Breast epithelium (tissue), 4 donors: ENCODE data around the gene SLC39A11. TPM values are rescaled to one million over a fixed set of nuclear protein-coding genes. Genes with fewer than 3 reads are reported as not detected.

Experiments used
- DNase-seq, 2 donors: peaks; one replicate each; pipeline ENCODE4 v3.0.0-alpha.2; 2019; ENCODE audit warnings: low spot score in 2 of 2
- H3K27ac ChIP-seq, 2 donors: fragments of 200-600 bp; sonication (generic) in 1 of 2; one replicate each; pipeline ENCODE4 v1.5.1; 2016 to 2019; ENCODE audit warnings: mild to moderate bottlenecking in 1 of 2
- H3K27me3 ChIP-seq, 2 donors: fragments of 200-600 bp; sonication (generic) in 1 of 2; one replicate each; pipeline versions ENCODE4 v1.5.1 to v1.6.0; 2017 to 2019; ENCODE audit warnings: control low read depth in 1 of 2, mild to moderate bottlenecking in 1 of 2
- H3K36me3 ChIP-seq: fragments of 200-600 bp; one replicate; pipeline ENCODE4 v1.5.1; 2019
- H3K4me1 ChIP-seq, 2 donors: fragments of 200-600 bp; sonication (generic); one replicate each; pipeline ENCODE4 v1.5.1; 2016 to 2019; ENCODE audit warnings: control low read depth in 1 of 2
- H3K4me3 ChIP-seq, 3 donors: fragments of 200-600 bp; sonication (generic); 1 replicate in 2 of 3; 2 replicates in 1 of 3; pipeline ENCODE4 v1.5.1; 2016 to 2019; ENCODE audit warnings: mild to moderate bottlenecking in 3 of 3, moderate library complexity in 2 of 3
- H3K9me3 ChIP-seq, 2 donors: fragments of 200-600 bp; sonication (generic) in 1 of 2; one replicate each; pipeline ENCODE4 v1.5.1; 2016 to 2019; ENCODE audit warnings: control low read depth in 1 of 2
- POLR2A ChIP-seq: fragments of 450-650 bp; IDR thresholded peaks from one replicate; pipeline ENCODE4 v1.6.1; 2016; ENCODE audit warnings: antibody characterized with exemption, mild to moderate bottlenecking, moderate library complexity
- POLR2AphosphoS5 ChIP-seq, 3 donors: sonication (generic); formaldehyde crosslinking; IDR thresholded peaks; one replicate each; pipeline ENCODE4 v1.6.1; 2017; ENCODE audit warnings: antibody characterized with exemption in 3 of 3
- intact Hi-C: fragments of 100-400 bp; cut with DNase I; formaldehyde crosslinking; loops from one replicate; pipeline ENCODE4 v1.15.1; 2023; ENCODE audit warnings: low total_unique reads
- total RNA-seq, 3 donors: library from RNA; depleted of rRNA; stranded (reverse); fragments of >200 nt; gene quantifications; one replicate each; pipeline ENCODE4 v1.1.0, GENCODE V29; 2016
- TF ChIP-seq, protein P1 (sequence below), 3 donors: fragments of 450-650 bp; IDR thresholded peaks; one replicate each; pipeline ENCODE4 v1.5.1; 2016 to 2017; ENCODE audit warnings: antibody characterized with exemption in 3 of 3, mild to moderate bottlenecking in 3 of 3, moderate library complexity in 3 of 3

SLC39A11 gene
- total RNA-seq, 3 donors from 2014 or later, result 31.8 to 54.6 (median 47.0) TPM

DNA sequence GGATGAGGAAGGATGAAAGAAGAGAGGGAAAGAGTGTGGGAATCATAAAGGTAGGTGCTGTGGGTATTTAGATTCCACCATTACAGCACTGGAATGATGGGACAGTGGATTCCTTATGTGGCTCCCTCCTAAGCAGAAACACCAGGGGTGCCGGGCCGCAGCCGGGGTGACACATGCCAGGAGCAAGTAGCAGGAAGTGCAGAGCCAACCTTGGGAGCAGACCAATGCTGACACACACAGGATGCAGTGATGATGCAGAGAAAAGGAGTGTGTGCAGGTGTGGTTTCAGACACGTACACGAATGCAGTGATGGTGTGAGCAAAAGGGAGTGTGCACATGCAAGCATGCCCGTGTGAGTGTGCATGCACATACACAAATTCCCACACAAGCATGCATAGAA lies 338.0 kb downstream of the SLC39A11 start:
- TF ChIP-seq POLR2AphosphoS5 (IDR thresholded peaks at IDR 0.05), result no peak
- TF ChIP-seq POLR2A, result no peak
- TF ChIP-seq, protein P1, sequence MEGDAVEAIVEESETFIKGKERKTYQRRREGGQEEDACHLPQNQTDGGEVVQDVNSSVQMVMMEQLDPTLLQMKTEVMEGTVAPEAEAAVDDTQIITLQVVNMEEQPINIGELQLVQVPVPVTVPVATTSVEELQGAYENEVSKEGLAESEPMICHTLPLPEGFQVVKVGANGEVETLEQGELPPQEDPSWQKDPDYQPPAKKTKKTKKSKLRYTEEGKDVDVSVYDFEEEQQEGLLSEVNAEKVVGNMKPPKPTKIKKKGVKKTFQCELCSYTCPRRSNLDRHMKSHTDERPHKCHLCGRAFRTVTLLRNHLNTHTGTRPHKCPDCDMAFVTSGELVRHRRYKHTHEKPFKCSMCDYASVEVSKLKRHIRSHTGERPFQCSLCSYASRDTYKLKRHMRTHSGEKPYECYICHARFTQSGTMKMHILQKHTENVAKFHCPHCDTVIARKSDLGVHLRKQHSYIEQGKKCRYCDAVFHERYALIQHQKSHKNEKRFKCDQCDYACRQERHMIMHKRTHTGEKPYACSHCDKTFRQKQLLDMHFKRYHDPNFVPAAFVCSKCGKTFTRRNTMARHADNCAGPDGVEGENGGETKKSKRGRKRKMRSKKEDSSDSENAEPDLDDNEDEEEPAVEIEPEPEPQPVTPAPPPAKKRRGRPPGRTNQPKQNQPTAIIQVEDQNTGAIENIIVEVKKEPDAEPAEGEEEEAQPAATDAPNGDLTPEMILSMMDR (IDR thresholded peaks at IDR 0.05), result no peak
- intact Hi-C loops, result no loop called here
- Histone ChIP-seq H3K36me3 (no peaks in the 10 kb centered on the region), H3K4me3 (no peak overlapping the region), H3K27me3 (no peaks in the 10 kb centered on the region), H3K4me1 (no peaks in the 10 kb centered on the region), H3K27ac (no peak overlapping the region), H3K9me3 (peaks cover 0 to 6% of the 10 kb centered on the region in 2 donors)
- no peak for DNase-seq

DNA sequence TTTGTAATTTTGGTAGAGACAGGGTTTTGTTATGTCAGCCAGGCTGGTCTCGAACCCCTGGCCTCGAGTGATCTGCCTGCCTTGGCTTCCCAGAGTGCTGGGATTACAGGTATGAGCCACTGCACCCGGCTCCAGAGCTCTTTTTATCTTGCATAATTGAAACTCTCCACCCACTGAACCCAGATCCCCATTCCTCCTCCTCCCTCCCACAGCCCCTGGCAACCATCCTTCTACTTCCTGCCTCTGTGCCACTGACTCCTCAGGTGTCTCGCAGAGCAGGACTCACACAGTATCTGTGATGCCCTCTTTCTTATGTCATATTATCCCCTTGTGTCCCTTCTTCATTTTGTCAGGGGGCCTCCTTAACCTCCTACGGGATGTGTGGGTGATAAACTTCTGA lies 340.7 kb downstream of the SLC39A11 start:
- Histone ChIP-seq H3K27me3 (no peaks in the 10 kb centered on the region), H3K36me3 (no peaks in the 10 kb centered on the region), H3K9me3 (peaks cover 0 to 6% of the 10 kb centered on the region in 2 donors), H3K4me1 (no peaks in the 10 kb centered on the region), H3K4me3 (no peak overlapping the region), H3K27ac (no peak overlapping the region)
- DNase-seq, result no peak
- TF ChIP-seq, protein P1 (IDR thresholded peaks at IDR 0.05), result no peak
- TF ChIP-seq POLR2A (no peak), POLR2AphosphoS5 (IDR thresholded peaks at IDR 0.05) (no peak)
- intact Hi-C loops, result no loop called here

DNA sequence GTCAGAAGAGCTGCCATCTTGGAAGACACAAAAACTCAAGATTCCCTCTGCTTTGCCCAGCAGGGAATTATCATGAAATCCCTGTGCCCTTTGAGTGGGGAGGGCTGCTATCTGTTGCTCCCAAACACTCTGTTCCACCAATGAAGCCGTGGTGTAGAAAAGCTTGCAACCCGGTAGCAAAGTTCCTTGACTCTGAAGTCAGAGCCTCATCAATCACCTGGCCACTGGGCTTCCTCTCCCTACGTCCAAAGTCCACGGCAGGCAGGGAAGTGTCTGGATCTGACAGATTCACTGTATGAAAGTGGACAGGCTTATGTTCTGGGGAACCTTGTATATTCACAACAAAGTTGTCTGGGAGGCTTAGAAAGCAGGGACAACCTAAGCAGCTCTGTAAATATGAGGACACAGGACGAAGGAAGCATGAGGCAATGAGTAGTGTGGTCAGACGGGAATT lies 343.3 kb downstream of the SLC39A11 start:
- Histone ChIP-seq H3K27me3 (no peaks in the 10 kb centered on the region), H3K4me1 (no peaks in the 10 kb centered on the region), H3K9me3 (no peaks in the 10 kb centered on the region), H3K36me3 (no peaks in the 10 kb centered on the region), H3K27ac (no peak overlapping the region), H3K4me3 (no peak overlapping the region)
- TF ChIP-seq, protein P1 (IDR thresholded peaks at IDR 0.05), result no peak
- TF ChIP-seq POLR2AphosphoS5 (IDR thresholded peaks at IDR 0.05) (no peak), POLR2A (no peak)
- DNase-seq, result no peak
- intact Hi-C loops, result no loop called here

DNA sequence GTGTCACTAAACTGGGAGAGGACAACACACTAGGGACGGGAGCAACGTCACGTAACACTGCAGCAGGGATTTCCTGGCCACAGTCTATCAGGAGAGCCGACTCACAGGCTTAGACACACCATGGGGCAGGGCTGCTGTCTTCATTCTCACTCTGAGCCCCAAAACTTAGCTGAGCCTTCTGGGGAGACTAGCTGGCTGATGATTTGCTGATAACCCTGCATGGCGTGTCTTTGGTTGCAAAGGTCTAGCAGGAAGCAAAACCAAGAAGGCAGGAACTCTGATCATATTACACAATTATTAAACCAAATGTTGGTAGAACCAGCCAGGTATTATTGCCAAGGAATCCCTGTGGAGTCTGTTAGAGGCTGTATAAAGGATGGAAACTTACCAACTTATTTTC lies 345.0 kb downstream of the SLC39A11 start:
- Histone ChIP-seq H3K9me3 (no peaks in the 10 kb centered on the region), H3K4me3 (no peak overlapping the region), H3K27me3 (no peaks in the 10 kb centered on the region), H3K27ac (no peak overlapping the region), H3K4me1 (no peaks in the 10 kb centered on the region), H3K36me3 (no peaks in the 10 kb centered on the region)
- DNase-seq, result no peak
- TF ChIP-seq, protein P1 (IDR thresholded peaks at IDR 0.05), result no peak
- TF ChIP-seq POLR2AphosphoS5 (IDR thresholded peaks at IDR 0.05) (no peak), POLR2A (no peak)
- intact Hi-C loops, result no loop called here

DNA sequence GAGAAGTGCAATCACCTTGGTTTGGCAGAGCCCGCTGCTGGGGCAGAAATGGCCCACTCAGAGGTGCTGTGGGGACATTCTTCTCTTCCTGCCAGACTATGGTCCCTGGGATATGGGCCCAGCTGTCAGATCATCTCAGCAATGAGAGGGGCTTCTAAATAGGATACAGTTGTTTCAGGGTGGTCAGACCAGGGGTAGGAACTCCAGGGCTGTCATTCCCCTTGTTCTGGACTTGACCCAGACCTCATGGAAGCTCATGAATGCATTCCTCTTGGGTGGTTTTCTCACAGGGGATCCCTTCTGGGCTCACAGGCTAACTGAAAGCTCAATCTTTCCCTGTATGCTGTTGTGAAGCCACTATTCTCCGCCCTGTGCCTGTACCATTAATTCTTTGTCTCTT lies 347.2 kb downstream of the SLC39A11 start:
- Histone ChIP-seq H3K4me3 (no peak overlapping the region), H3K27ac (no peak overlapping the region), H3K27me3 (no peaks in the 10 kb centered on the region), H3K9me3 (no peaks in the 10 kb centered on the region), H3K4me1 (no peaks in the 10 kb centered on the region), H3K36me3 (no peaks in the 10 kb centered on the region)
- no peak for TF ChIP-seq POLR2AphosphoS5 (IDR thresholded peaks at IDR 0.05)
- TF ChIP-seq POLR2A, result no peak
- TF ChIP-seq, protein P1 (IDR thresholded peaks at IDR 0.05), result no peak
- intact Hi-C loops, result no loop called here
- DNase-seq, result no peak
